IPS-18c (cell line): Measurements from ENCODE around the gene PREX1.

Experiments used
- H3K4me3 ChIP-seq: 2 replicates; pipeline ENCODE4 v1.7.0; 2013; ENCODE audit warnings: low read depth, mild to moderate bottlenecking, low read length, moderate library complexity; ENCODE audit not compliant: insufficient read depth
- H3K9me3 ChIP-seq: one replicate; pipeline ENCODE4 v1.6.1; 2013; ENCODE audit warnings: mild to moderate bottlenecking, low read length, moderate library complexity; ENCODE audit not compliant: control insufficient read depth, insufficient read depth

Gene PREX1

GRCh38 chr20:48649868-48650267 is 177.9 kb downstream of the PREX1 start:
- Histone ChIP-seq H3K9me3 (no peaks in the 10 kb centered on the region), H3K4me3 (no peak overlapping the region)

DNA sequence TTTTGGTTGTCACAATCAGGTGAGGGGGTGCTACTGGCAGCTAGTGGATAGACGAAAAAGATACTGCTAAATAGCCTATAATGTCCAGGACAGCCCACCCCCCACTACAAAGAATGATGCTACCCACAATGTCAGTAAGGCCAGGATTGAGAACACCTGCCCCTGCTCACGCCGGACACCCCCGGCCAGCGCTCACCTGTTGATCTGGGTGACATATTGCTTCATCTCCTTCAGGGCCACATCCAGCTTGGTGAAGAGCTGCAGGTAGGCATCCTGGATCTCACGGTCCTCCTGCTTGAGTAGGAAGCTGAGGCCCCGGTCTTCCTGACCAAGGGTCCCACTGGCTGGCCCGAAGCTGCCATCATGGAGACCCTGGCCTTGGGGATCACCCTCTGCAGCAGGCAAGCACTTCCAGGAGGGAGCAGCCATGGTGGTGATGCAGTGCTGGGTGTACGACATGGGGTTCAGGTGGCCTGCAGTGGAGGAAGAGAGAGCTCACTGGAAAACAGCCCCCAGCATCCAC is 178.6 kb downstream of the PREX1 start:
- no peak overlapping the region for H3K4me3 ChIP-seq
- no peaks in the 10 kb centered on the region for H3K9me3 ChIP-seq

- H3K9me3 ChIP-seq = no peaks in the 10 kb centered on the region
- H3K4me3 ChIP-seq = no peak overlapping the region
Measured at GRCh38 chr20:48648482-48649051, 179.2 kb downstream of the PREX1 start.

DNA sequence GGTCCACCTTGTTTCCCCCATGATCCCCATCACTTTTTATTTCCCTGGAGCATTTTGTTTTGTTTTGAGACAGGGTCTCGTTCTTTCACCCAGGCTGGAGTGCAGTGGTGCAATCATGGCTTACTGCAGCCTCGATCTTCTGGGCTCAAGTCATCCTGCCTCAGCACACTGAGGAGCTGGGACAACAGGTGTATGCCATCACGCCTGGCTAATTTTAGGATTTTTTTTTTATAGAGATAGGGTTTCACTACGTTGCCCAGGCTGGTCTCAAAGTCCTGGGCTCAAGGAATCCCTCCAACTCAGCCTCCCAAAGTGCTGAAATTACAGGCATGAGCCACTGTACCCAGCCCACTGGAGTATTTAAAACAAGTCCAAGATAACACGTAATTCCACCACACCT is 179.9 kb downstream of the PREX1 start:
- H3K9me3 ChIP-seq = no peaks in the 10 kb centered on the region
- H3K4me3 ChIP-seq = no peak overlapping the region

- no peaks in the 10 kb centered on the region for H3K9me3 ChIP-seq
- H3K4me3 ChIP-seq = no peak overlapping the region
Measured at GRCh38 chr20:48645666-48646065, 182.1 kb downstream of the PREX1 start.

- Histone ChIP-seq H3K9me3 (no peaks in the 10 kb centered on the region), H3K4me3 (no peak overlapping the region)
Measured at GRCh38 chr20:48644286-48644828, 183.4 kb downstream of the PREX1 start.

- H3K9me3 ChIP-seq = no peaks in the 10 kb centered on the region
- H3K4me3 ChIP-seq = no peak overlapping the region
Measured at GRCh38 chr20:48642105-48642880, 185.5 kb downstream of the PREX1 start.

- no peaks in the 10 kb centered on the region for H3K9me3 ChIP-seq
- no peak overlapping the region for H3K4me3 ChIP-seq
Measured at GRCh38 chr20:48640871-48641270, 186.9 kb downstream of the PREX1 start.

DNA sequence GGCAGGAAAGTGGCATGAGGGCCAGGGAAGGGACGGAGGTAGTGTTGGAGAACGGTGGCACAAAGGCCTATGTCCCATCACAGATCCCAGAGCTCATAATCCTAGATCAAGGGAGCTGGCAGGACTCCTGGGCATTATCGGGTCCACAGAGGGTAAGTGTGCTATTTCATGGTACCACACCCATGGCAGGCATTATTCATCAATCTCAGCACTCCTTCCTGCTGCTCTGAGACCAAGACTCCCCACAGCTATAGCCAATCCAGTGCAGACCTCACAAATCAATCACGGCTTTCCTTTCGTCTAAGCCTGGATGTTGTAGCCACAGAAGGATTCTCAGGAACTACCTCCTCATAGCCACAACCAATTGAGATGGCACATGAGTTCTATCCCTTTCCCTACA is 187.9 kb downstream of the PREX1 start:
- Histone ChIP-seq H3K4me3 (no peak overlapping the region), H3K9me3 (no peaks in the 10 kb centered on the region)

DNA sequence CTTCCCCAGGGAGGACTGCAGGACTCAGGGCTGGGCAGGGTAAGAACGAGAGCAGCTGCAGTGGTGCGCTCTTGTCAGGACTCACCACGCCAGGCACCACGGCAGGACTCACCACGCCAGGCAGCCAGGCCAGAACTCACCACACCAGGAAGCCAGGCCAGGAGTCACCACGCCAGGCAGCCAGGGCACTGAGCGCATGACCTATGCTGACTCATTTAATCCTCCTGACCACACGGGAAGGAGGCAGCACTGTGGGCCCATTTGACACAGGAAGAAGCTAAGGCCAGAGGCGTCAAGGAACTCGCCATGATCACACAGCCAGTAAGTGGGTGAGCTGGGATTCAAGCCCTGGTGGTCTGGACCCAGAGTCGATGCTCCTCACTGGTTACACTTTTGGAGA is 189.3 kb downstream of the PREX1 start:
- no peaks in the 10 kb centered on the region for H3K9me3 ChIP-seq
- H3K4me3 ChIP-seq = no peak overlapping the region

GRCh38 chr20:48637461-48637860 is 190.3 kb downstream of the PREX1 start:
- no peaks in the 10 kb centered on the region for H3K9me3 ChIP-seq

GRCh38 chr20:48636301-48636700 is 191.5 kb downstream of the PREX1 start:
- Histone ChIP-seq H3K4me3 (no peak overlapping the region), H3K9me3 (no peaks in the 10 kb centered on the region)

More at GRCh38 chr20:48637461-48637860, 190.3 kb downstream of the PREX1 start:
- no peak overlapping the region for H3K4me3 ChIP-seq

DNA sequence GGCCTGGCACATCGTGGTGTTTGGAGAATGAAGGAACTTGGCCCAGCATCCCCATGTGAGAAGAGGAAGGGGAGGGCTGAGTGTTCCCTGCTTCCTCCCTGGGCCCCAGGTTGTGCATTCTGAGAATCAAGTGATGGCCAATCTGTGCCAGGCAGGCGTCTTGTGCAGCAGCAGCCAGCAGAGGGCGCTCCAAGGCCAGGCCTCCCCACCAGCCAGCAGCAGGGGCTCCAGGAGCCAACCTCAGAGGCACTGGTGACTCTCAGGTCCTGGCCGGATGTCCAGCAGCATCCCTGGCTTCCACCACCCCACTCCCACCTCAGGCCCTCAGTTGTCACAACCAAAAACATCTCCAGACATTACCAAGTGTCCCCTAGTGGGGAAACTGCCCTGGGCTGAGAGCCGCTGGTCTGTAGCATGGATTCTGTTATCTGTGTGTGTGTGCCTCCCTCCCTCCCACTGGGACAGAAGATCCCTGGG is 192.0 kb downstream of the PREX1 start:
- no peak overlapping the region for H3K4me3 ChIP-seq
- H3K9me3 ChIP-seq = no peaks in the 10 kb centered on the region

DNA sequence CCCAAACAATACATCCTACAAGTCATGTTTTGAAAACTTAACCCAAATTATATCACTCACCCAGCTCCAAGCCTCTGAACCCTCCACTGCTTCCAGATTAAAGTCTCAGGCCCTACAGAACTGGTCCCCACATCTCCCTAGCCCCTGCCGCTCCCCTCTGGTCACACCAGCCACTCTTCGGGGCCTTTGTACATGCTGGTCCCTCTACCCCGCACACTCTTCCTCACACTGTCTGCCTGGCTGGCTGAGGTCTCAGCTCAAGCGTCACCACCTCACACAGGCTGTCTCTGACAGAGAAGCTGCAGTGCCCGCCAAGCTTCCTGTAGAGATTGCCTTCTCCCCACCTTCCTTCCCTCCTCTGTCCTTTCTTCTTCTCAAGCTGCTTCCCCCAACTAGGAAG is 192.4 kb downstream of the PREX1 start:
- no peaks in the 10 kb centered on the region for H3K9me3 ChIP-seq
- no peak overlapping the region for H3K4me3 ChIP-seq

DNA sequence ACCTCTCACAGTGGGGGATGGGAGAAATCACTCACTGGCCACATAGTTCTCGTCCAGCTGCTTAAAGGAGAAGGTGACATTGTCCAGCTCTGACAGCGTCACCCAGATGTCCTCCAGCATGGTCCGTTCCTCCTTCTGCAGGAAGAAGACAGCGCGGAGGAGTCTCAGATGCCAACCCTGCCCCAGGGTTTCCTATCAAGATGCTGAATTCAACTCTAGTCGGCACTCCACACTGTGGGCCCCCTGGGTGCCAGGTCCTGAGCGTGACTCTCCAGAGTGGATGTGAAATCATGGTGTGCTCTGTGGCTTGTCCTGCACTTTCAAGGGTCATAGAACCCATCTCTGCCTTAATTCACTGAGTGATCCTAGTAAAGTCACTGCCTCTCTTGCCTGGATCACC is 193.2 kb downstream of the PREX1 start:
- H3K9me3 ChIP-seq = no peaks in the 10 kb centered on the region
- H3K4me3 ChIP-seq = no peak overlapping the region

DNA sequence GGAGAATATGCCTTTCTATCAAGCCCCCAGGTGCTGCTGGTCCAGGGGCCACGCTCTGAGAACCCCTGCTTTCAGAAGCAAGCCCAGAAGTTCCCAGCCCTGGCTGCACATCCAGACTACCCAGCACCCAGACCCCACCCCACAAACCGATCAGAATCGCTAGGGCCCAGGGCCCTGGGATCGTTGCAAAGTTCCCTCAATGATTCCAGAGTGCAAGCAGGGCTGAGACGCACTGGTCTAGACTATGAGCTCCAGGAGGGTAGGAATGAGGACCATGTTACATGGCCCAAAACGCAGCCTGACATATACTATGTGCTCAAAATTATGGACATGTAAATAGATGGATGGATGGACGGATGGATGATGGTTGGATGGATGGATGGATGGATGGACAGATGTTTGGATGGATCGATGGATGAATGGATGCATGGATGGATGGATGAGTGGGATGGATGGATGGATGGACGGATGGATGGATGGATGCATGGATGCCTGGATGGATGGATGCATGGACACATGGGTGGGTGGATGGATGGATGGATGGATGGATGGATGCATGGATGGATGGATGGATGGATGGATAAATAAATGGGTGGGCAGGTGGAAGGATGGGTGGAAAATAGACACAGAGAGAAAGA is 194.1 kb downstream of the PREX1 start:
- Histone ChIP-seq H3K9me3 (no peaks in the 10 kb centered on the region), H3K4me3 (no peak overlapping the region)

- Histone ChIP-seq H3K9me3 (peaks cover 2% of the 10 kb centered on the region), H3K4me3 (no peak overlapping the region)
Measured at GRCh38 chr20:48632825-48633619, 194.8 kb downstream of the PREX1 start.
